ENCODE results near the gene SDF4.

- no peak for TF ChIP-seq POLR2A (IDR thresholded peaks at IDR 0.05)
- TF ChIP-seq CTCF (IDR thresholded peaks at IDR 0.05) = no peak
These were observed 25.4 kb upstream of the SDF4 start for GRCh38 chr1:1256956-1257871.
